Bronchial epithelial cell (primary cell): ENCODE measurements around the gene SLCO6A1. TPM values are rescaled to one million over a fixed set of nuclear protein-coding genes. Genes with fewer than 3 reads are reported as not detected.
A peak's percentile ranks its signal among the peaks of the same experiment; 100 is the strongest.

Experiments
- DNase-seq: peaks from one replicate; pipeline ENCODE4 v3.0.0-alpha.2; 2010; ENCODE audit warnings: low read depth
- FAIRE-seq: peaks from 2 replicates; lab custom pipeline; 2011; peaks lifted over from hg19 to GRCh38; lab: Jason Lieb, UNC
- H3K27me3 ChIP-seq: 2 replicates; pipeline ENCODE4 v1.5.1; 2011; ENCODE audit warnings: low read length; ENCODE audit not compliant: control insufficient read depth, insufficient read depth
- H3K36me3 ChIP-seq: 2 replicates; pipeline ENCODE4 v1.5.1; 2011; ENCODE audit warnings: low read length; ENCODE audit not compliant: control insufficient read depth, insufficient read depth
- H3K4me3 ChIP-seq: 2 replicates; pipeline ENCODE4 v1.5.1; 2011; ENCODE audit warnings: mild to moderate bottlenecking, low read depth, low read length, control low read depth
- CTCF ChIP-seq: IDR thresholded peaks from 2 replicates; pipeline ENCODE4 v1.5.1; 2011; ENCODE audit warnings: mild to moderate bottlenecking, moderate library complexity, low read length, control low read depth, inconsistent platforms; ENCODE audit not compliant: insufficient read depth, severe bottlenecking
- total RNA-seq: library from RNA; depleted of rRNA; stranded (reverse); fragments of >200 nt; gene quantifications from 2 replicates; pipeline ENCODE4 v1.2.1, GENCODE V29; 2014

Gene SLCO6A1
- total RNA-seq, 1 donor from 2014 or later: not detected

DNA sequence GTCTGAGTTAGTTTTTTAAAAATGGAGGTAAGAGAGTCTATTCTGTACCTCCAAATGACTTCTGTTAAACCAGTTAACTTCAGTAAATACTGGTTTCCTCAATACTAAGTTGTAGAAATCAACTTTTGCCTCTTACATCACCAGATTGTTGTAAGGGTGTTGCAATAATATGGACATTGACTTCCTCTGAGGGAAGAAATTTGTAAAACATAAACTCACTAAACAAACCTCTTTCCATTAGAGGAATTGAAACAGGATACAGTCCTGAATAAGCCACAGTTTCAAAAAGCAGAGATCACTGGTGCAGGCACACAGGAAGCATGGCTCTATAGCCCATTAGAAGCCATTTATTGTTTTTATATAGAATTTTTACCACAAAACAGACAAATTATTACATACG lies 32.7 kb upstream of the SLCO6A1 start:
- no peak overlapping the region for H3K4me3 ChIP-seq
- no peaks in the 10 kb centered on the region for H3K36me3 ChIP-seq
- no peak for FAIRE-seq
- TF ChIP-seq CTCF: no peak
- H3K27me3 ChIP-seq: no peaks in the 10 kb centered on the region
- peak; percentile 7 for DNase-seq

DNA sequence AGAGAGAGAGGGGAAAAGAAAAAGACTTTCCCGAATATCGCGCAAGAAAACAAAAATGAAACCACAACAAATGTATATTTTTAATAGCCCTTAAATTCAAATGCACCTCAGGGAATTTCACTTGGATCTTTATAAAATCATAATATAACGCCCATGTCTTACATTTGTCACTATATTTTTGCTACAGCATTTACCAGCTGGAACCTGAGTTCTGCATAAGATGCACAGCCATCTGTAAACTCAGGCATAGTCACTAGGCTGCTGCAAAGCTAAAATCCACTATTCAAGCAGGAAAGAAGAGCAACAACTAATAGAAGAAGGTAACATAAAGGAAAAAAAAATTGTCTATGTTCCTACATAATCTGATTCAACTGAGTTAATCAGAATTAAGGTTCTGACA lies 30.6 kb upstream of the SLCO6A1 start:
- no peak for TF ChIP-seq CTCF
- H3K36me3 ChIP-seq: no peaks in the 10 kb centered on the region
- H3K4me3 ChIP-seq: no peak overlapping the region
- FAIRE-seq (no peak), DNase-seq (no peak)
- no peaks in the 10 kb centered on the region for H3K27me3 ChIP-seq

DNA sequence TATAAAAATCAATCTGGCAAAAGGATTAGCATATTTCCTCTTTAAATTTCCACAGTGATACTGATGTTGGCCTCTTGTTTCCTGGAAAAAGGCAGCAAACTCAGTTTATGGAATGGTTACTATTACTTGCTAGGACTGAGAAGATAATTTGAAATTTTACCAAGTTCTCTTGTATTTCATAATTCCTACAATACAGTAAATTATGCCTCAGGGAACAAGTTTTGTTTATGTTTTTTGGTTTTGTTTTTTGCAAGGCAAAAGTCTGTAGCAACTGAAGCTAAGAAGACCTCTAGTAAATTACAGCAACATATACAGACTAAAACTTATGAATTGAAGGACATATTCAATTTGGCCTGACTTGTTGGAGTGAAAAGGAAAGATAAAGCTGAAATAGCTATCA lies 30.2 kb upstream of the SLCO6A1 start:
- no peak overlapping the region for H3K4me3 ChIP-seq
- no peaks in the 10 kb centered on the region for H3K36me3 ChIP-seq
- no peaks in the 10 kb centered on the region for H3K27me3 ChIP-seq
- DNase-seq: no peak
- no peak for FAIRE-seq
- TF ChIP-seq CTCF: no peak

DNA sequence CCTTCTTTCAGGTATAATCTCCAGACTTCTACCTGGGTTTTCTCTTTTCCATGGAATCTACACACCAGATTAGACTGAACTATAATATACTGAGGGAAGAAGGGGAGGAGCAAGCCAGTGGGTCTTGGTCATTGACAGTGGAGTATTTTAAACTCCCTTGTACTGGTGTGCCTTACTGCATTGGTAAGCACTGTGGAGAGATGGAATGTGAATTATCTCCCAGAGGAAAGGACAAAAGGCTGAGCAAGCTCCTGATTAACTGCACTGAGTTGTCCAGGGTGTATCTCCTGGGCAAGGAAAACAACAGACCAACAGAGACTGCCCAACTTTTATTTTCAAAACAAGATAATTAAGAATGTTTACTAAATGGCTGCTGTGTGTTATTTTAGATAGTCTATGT lies 29.8 kb upstream of the SLCO6A1 start:
- H3K4me3 ChIP-seq: no peak overlapping the region
- DNase-seq (no peak), FAIRE-seq (no peak)
- H3K36me3 ChIP-seq: no peaks in the 10 kb centered on the region
- no peak for TF ChIP-seq CTCF
- no peaks in the 10 kb centered on the region for H3K27me3 ChIP-seq

- TF ChIP-seq CTCF: no peak
- no peak for FAIRE-seq
- Histone ChIP-seq H3K4me3 (no peak overlapping the region), H3K36me3 (no peaks in the 10 kb centered on the region), H3K27me3 (no peaks in the 10 kb centered on the region)
- no peak for DNase-seq
These were observed 28.7 kb upstream of the SLCO6A1 start for GRCh38 chr5:102527547-102527946.

- TF ChIP-seq CTCF: no peak
- no peak for DNase-seq
- FAIRE-seq: no peak
- no peak overlapping the region for H3K4me3 ChIP-seq
- no peaks in the 10 kb centered on the region for H3K36me3 ChIP-seq
- no peaks in the 10 kb centered on the region for H3K27me3 ChIP-seq
These were observed 24.9 kb upstream of the SLCO6A1 start for GRCh38 chr5:102523541-102524175.
